OCI-LY1 (cell line): ENCODE data around the gene GPR173.

ENCODE experiments used
- EZH2 ChIP-seq: fragments of 200-600 bp; sonication (generic), shearing (Covaris generic); IDR thresholded peaks from 2 replicates; pipeline ENCODE4 v1.8.0; 2017; ENCODE audit warnings: borderline replicate concordance, mixed run types, mild to moderate bottlenecking, antibody characterized with exemption, low read length, moderate library complexity, mixed read lengths
- TF ChIP-seq, protein P1 (sequence below): fragments of 200-600 bp; sonication (generic), shearing (Covaris generic); IDR thresholded peaks from 2 replicates; pipeline ENCODE4 v1.5.1; 2017; ENCODE audit warnings: mild to moderate bottlenecking, antibody characterized with exemption, low read length, moderate library complexity, mixed read lengths

DNA sequence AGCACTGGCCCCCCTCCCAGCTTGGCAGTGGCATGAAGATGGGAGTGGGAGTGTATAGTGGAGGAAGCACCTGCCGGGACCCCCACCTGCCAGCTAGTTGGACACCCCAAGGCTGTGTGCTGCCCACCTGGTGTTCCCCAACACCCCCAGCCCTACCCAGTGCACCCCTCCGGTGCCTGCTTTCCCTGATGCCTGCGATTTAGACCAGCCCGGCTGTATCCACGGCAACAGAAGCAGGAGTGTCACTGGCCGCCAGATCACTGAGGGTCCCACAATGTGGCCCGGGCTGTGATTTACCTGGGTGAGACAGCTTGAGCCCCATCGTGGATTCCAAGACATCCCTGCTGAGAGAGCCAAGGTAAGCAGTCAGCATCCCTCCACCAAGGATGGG lies 533 bp downstream of the GPR173 start:
- TF ChIP-seq, protein P1, sequence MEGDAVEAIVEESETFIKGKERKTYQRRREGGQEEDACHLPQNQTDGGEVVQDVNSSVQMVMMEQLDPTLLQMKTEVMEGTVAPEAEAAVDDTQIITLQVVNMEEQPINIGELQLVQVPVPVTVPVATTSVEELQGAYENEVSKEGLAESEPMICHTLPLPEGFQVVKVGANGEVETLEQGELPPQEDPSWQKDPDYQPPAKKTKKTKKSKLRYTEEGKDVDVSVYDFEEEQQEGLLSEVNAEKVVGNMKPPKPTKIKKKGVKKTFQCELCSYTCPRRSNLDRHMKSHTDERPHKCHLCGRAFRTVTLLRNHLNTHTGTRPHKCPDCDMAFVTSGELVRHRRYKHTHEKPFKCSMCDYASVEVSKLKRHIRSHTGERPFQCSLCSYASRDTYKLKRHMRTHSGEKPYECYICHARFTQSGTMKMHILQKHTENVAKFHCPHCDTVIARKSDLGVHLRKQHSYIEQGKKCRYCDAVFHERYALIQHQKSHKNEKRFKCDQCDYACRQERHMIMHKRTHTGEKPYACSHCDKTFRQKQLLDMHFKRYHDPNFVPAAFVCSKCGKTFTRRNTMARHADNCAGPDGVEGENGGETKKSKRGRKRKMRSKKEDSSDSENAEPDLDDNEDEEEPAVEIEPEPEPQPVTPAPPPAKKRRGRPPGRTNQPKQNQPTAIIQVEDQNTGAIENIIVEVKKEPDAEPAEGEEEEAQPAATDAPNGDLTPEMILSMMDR: no peak
- TF ChIP-seq EZH2: no peak
